DMS 273 (cell line): ENCODE results near the gene ANKRD13A.
"Not testable (repeated sequence)": the region's sequence is repeated elsewhere in the genome, so short reads cannot be mapped to it uniquely, and the experiment has no call there.

ENCODE experiments used
- DNase-seq: peaks from one replicate; lab custom pipeline; 2025; ENCODE audit not compliant: unreplicated experiment; lab: John Stamatoyannopoulos, UW

Gene ANKRD13A

GRCh38 chr12:109983432-109984142 lies 15.6 kb upstream of the ANKRD13A start:
- no peak for DNase-seq

DNA sequence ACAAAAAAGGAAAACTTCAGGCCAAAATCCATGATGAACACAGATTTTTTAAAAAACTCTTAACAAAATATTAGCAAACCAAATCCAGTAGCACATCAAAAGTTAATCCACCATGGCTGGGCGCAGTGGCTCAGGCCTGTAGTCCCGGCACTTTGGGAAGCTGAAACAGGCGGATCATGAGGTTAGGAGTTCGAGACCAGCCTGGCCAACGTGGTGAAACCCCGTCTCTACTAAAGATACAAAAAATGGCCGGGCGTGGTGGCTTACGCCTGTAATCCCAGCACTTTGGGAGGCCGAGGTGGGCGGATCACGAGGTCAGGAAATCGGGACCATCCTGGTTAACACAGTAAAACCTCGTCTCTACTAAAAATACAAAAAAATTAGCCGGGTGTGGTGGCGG lies 13.0 kb upstream of the ANKRD13A start:
- DNase-seq = not testable (repeated sequence)

- no peak for DNase-seq
These were observed 11.6 kb upstream of the ANKRD13A start for GRCh38 chr12:109987615-109988014.

DNA sequence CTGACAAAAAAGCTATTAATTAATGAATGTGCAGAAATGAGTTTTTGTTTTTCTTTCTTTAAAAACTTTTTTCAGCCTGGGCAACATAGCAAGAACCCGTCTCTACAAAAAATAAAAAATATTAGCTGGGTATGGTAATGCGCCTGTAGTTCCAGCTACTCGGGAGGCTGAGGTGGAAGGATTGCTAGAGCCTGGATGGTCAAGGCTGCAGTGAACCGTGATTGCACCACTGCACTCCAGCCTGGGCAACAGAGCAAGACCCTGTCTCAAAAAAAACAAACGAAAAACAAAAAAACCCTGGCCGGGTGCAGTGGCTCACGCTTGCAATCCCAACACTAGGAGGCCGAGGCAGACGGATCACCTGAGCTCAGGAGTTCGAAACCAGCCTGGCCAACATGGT lies 11.0 kb upstream of the ANKRD13A start:
- DNase-seq = no peak

GRCh38 chr12:109988903-109989302 lies 10.3 kb upstream of the ANKRD13A start:
- DNase-seq = no peak

GRCh38 chr12:109989380-109989779 lies 9.8 kb upstream of the ANKRD13A start:
- peak; percentile 44 for DNase-seq

- no peak for DNase-seq
These were observed 7.6 kb upstream of the ANKRD13A start for GRCh38 chr12:109991586-109991985.

- DNase-seq = no peak
These were observed 6.1 kb upstream of the ANKRD13A start for GRCh38 chr12:109993091-109993490.

DNA sequence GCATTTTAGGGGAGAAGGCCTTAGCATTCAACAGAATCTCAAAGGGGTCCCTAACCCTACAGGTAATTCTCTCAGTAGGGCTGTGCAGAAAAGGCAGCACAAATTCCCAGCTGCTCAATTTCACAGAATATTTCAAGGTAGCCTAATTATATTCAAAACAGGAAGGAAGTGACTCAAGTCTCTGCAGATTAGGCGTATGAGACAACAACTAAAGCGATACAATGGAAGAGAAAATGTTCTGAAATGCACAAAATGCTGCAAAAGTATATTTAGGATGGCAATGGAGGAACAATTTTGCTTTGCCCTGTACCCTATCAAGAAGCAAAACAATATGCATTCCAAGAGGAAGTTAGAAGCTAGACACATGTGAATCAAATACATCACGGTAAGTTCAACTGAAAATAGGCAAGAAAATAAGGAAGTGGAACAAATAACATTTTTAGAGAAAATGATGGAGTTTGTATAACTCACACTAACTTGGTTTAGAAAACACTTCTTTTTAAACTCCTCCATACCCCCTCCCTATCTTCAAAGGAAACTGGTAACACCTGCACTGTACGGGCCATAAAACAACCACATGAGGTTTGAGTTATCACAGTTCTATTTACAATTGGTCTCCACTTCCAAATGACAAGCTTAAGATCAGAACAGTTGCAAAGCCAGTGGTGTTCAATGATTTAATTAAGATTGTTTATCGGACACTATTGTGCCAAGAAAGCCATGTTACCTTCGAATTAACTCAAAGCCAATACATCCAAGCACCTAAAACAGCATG lies 4.6 kb upstream of the ANKRD13A start:
- DNase-seq = no peak

DNA sequence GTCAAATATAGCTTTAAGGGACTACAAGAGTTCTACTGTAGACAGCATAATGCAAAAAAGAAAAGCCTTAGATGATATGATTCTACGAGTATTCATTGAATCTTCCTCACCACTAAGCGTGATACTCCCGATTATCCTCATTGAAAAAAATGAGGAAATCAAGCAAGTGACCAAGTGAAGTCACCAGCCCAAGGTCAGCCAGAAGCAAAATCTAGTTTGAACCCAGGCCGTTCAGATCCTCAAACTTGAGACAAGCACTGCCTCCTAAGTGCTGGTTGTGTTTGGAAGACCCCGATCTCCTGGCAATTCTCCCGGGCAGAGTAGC lies 3.9 kb upstream of the ANKRD13A start:
- DNase-seq = no peak

DNA sequence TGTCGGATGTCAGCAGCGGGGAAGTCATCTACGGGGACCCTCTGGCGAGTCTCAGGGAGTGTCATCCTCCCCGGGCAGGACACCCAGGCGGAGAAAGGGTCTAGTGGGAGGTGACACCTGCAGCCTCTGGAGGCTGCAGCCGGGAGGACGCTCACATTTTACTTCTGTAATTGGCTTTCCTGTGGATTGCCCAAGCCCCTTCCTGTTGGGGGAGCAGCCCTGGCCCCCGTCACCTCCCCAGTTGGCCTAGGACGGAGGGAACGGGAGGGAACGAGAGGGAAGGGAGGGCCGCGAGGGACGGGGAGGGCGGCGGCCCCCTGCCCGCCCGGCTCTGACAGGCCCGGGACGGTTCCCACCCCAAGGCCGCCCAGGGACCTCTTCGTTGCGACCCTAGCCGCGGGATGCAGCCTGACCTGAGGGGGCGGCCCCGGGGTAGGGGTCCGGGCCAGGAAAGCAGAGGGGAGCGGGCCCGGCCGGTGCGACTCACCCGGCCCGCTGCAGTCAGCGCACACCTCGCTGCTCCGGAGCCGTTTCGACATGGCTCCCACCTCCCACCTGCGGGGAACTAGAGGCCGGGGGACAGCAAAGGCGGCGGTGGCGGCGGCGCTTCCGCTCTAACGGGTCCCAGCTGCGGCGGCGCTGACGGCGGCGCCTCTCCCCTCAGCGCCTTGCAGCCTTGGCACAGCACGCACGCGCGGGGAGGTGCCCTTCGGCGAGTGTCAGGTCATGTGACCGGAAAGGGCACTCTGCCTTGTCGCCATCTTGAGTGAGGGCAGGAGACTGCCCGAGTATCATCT lies 3.3 kb upstream of the ANKRD13A start, which contains the start of gene GIT2:
TSS of gene GIT2 (minus strand) at position 683 of the 797 bp plus-strand sequence. CDS start at position 539, 144 bp downstream.
- peak; percentile 96 for DNase-seq

- DNase-seq = no peak
These were observed 2.8 kb upstream of the ANKRD13A start for GRCh38 chr12:109996483-109996853.

DNA sequence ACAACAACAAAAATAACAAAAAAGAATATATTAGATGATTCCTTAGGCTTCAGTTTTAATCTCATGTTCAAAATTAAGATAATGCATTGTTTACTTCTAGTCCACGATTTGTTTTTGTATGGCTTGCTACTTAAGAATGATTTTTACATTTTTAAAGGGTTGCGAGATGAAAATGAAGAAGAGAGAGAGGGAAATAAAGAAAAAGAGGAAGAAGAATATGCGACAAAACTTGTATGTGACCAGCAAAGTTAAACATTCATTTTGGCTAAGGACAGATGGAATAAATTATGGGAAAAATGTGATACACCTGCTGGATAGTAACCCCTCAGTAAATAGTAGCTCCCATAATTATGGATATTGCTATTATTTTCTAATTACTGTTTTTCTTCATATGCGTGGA lies 1.8 kb upstream of the ANKRD13A start:
- DNase-seq = no peak

DNA sequence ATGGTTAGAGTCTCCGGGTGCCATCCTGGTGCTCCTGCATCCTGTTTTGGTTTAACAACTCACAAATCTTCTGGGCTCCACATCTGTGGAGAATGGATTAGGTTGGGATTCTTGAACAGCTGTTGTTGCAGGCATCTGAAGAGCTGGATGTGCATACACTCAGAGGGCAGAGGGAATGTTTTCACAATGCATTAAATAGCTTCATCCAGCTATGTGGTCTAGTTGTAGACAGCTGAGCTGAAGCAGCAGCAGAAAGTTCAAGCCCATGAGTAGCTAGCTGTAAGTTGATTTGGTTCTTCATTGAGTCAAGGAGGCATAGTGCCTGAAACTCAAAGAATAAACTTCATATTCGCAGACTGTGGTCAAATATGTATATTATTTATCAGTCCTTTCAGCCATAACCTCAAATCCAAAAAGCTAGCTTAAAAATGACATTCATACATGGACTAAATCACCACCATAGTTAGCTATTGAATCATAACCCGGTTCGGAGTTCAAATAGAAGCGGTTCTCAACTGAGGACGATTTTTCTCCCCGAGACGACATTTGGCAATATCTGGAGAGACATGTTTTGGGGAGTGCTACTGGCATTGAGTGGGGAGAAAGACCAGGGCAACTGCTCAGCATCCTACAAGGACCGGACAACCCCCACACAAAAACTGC lies 858 bp upstream of the ANKRD13A start:
- DNase-seq = peak; percentile 6

DNA sequence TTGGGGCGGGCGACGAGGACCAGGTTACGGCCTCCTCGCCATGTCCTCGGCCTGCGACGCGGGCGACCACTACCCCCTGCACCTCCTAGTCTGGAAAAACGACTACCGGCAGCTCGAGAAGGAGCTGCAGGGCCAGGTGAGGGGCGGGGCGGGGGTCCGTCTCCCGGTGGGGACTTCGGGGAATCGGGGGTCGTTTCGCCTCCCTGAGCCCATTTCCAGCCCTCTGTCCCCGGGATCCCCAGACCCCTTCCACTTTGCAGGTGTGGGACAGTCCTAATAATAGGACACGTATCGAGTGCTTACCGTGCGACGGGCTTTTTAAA lies 380 bp downstream of the ANKRD13A start:
- DNase-seq = no peak

DNA sequence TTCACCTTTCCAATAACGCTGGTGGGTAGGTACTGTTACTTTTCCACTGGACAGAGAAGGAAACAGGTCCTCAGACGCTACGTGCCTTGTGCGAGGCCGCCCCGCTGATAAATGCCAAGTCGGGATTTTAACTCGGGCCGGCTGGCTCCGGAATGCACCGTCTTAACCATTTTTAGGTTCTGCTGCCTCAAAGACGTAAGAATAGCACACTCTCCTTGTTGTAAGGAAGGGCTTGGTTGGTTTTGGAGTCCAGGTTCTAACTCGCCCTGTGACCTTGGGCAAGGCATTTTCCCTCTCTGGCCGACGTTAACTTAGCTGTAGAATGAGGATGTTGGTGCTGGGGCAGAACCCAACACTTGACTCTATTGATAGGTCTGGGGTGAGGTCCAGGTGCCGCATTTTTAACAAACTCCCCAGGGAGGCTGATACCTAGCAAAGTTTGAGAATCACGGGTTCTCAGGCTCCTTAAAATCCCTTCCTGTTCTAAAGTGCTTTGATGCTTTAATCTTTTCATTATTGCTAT lies 814 bp downstream of the ANKRD13A start:
- DNase-seq = peak; percentile 35

DNA sequence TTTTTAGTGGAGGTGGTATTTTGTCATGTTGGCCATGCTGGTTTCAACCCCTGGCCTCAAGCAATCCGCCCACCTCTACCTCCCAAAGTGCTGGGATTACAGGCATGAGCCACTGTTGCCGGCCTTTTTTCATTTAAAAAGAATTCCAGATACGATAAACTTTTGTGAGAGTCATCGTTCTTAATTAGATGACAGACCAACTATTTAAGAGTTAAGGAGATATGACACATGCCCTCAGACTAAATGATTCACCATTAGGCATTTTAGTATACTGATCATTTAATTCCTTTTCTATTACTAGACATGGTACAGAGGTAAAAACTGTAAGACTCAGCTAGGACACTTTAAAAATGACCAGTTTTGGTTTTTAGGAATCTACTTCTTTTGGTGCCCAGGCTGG lies 2.4 kb downstream of the ANKRD13A start:
- DNase-seq = no peak

- DNase-seq = peak; percentile 16
These were observed 3.7 kb downstream of the ANKRD13A start for GRCh38 chr12:110002676-110003515.

- no peak for DNase-seq
These were observed 5.4 kb downstream of the ANKRD13A start for GRCh38 chr12:110004598-110004997.

- no peak for DNase-seq
These were observed 6.2 kb downstream of the ANKRD13A start for GRCh38 chr12:110005319-110005973.
